ENCODE results near the gene LAMB3.

DNA sequence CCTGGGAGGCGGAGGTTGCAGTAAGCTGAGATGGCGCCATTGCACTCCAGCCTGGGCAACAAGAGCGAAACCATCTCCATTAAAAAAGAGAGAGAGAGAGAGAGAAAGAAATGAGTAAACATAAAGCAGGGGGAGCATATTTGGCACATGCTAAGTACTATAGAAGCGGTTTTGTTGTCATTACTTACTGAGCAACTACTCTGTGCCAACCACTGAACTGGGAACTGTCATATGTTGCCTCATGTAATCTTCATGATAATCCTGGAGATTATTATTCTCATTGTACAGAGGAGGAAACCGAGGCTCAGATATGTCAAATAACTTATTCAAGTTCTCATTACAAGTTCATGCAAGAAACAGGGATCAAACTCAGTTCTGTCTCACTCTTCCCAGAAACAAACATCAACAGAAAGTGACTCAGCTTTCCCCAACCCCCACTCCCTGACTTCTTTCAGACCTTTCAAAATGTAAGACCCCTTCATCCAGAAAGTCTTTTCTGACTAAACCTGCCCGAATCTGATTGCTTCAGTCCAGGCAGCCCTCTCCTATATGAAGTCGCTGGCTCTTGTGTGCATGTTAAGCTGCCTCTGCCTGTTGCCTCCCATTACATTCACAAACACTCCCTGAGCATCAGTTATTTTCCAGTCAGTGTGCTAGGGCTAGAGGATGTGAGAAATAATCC, 23.5 kb downstream of the LAMB3 start:
- TF ChIP-seq ELF4 (IDR thresholded peaks at IDR 0.05) (no peak), SP1 (IDR thresholded peaks at IDR 0.05) (no peak), FOXK2 (IDR thresholded peaks at IDR 0.05) (no peak), FOXA1 (IDR thresholded peaks at IDR 0.05) (no peak), ZNF384 (IDR thresholded peaks at IDR 0.05) (no peak), CTBP1 (IDR thresholded peaks at IDR 0.05; ENCODE audit: borderline replicate concordance) (no peak), HDGF (IDR thresholded peaks at IDR 0.05; ENCODE audit: borderline replicate concordance) (no peak), FOXM1 (IDR thresholded peaks at IDR 0.05; ENCODE audit: borderline replicate concordance) (no peak), SUZ12 (IDR thresholded peaks at IDR 0.05) (no peak), BHLHE40 (IDR thresholded peaks at IDR 0.05; ENCODE audit: borderline replicate concordance) (no peak)
